ENCODE data around the gene YBX1. TPM values are rescaled to one million over a fixed set of nuclear protein-coding genes. Genes with fewer than 3 reads are reported as not detected.

The YBX1 gene
- total and polyA plus RNA-seq, 2 of the 13 experiments (the other 11 are each of a cell fraction or from before 2014, with no cell fraction given): 339 to 628 TPM

GRCh38 chr1:42657981-42658876 lies 24.0 kb upstream of the YBX1 start, which contains the start of gene PPIH (continued):
- TF ChIP-seq ISX (CRISPR knock-in tag; conservative IDR thresholded peaks at IDR 0.05) (no peak), ATF4 (CRISPR knock-in tag; IDR thresholded peaks at IDR 0.05) (0 out of 4 replicates have a peak, but pooled peaks of 1 of the 2 experiments have one; percentile 15), PRDM10 (CRISPR knock-in tag; IDR thresholded peaks at IDR 0.05; ENCODE audit: low read depth) (peak; percentile 21; the same call in 1 of the 2 replicates), EED (CRISPR knock-in tag; IDR thresholded peaks at IDR 0.05) (no peak; the same call in 1 of the 2 replicates), ZMYM3 (CRISPR knock-in tag; IDR thresholded peaks at IDR 0.05) (peak; percentile 51; the same call in 1 of the 2 replicates), KDM4B (CRISPR knock-in tag; IDR thresholded peaks at IDR 0.05) (peak; percentile 75; the same call in 1 of the 2 replicates), ZNF251 (CRISPR knock-in tag; IDR thresholded peaks at IDR 0.05) (no peak), ETS1 (CRISPR knock-in tag; IDR thresholded peaks at IDR 0.05) (no peak), NR2F2 (IDR thresholded peaks at IDR 0.05; ENCODE audit: borderline replicate concordance, low read depth) (peak; percentile 60; the same call in 1 of the 2 replicates), TARDBP (CRISPR knock-in tag; IDR thresholded peaks at IDR 0.05) (peak; percentile 84), KDM3A (CRISPR knock-in tag; IDR thresholded peaks at IDR 0.05; ENCODE audit: low read depth) (peak; percentile 76; the same call in 1 of the 2 replicates), ZNF232 (CRISPR knock-in tag; IDR thresholded peaks at IDR 0.05; ENCODE audit: borderline replicate concordance) (peak; percentile 87), CHD4 (IDR thresholded peaks at IDR 0.05; ENCODE audit: borderline replicate concordance, low read length) (no peak), ZNF44 (CRISPR knock-in tag; IDR thresholded peaks at IDR 0.05) (peak; percentile 82; the same call in 1 of the 2 replicates), THAP7 (CRISPR knock-in tag; IDR thresholded peaks at IDR 0.05) (peak; percentile 91), ZC3H13 (CRISPR knock-in tag; IDR thresholded peaks at IDR 0.05) (peak; percentile 66; the same call in 1 of the 2 replicates), ZNF276 (CRISPR knock-in tag; IDR thresholded peaks at IDR 0.05; ENCODE audit: low read depth) (no peak; the same call in 1 of the 2 replicates)

Data from HepG2 (cell line).